ENCODE measurements around the gene TFEB.
"Not testable (repeated sequence)": the region's sequence is repeated elsewhere in the genome, so short reads cannot be mapped to it uniquely, and the experiment has no call there.

The TFEB gene

GRCh38 chr6:41735427-41736185 is at the start of gene TFEB:
TFEB (minus strand) TSS chr6:41735608; CDS start chr6:41691213, 44,395 bp downstream.
- peak; percentile 92 to 95 for DNase-seq

DNA sequence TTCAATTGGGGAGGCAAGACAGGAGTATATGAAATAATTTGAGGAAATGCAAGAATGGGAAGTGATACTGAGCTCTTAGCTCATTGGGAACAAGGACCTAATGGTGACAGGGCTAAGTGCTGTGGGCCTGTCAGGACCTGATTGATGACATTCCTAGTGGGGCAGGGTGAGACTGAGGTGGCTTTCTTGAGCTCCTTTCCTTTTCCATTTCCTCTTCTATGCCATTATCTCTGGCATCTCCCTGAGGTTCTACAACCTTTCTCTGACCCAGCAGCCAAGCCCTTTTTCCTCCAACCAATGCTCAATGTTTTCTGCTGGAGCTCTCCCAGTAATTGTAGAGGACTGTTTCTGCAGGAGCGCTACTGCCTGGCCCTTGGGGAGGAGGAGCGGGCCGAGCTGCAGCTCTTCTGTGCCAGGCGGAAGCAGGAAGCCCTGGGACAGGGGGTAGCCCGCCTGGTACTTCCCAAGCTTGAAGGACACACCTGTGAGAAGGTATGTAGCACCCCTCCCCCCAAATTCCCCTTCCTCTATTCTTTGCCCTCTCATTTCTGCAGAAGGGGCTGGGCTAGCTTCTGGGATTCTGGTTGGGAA is 49.3 kb upstream of the TFEB start:
- peak in 1 of 2 donors; percentile 9 for DNase-seq

DNA sequence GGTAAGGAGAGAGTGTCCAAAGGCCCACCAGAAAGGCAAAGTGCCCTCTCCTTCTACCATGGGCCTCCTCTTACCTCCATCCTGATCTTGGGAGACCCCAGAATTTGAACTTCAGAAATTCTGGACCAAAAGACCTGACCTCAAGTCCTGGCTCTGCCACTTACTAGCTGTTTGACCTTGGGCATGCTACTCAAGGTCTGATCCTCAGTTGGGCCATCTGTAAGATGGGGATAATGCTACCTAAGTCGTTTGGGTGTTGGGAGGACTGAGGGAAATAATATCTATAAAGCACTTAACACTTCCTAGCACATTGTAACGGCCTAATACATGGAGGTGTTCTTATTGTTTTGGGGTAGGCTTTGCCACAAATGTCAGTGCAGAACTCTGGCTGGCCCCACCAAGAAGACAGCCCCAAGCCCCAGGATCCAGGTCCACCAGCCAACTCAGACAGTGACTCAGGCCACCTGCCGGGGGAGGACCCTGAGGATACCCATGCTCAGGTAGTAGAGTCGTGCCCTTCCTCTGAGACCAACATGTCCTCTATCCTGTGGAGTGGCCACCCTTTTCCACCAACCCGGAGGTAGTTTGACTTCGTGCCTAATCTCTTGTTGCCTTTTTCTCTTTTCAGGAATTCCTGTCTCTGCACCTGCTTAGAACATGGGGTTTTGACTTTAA is 47.8 kb upstream of the TFEB start:
- no peak for DNase-seq

- DNase-seq: no peak
Observed at GRCh38 chr6:41781366-41781730, 45.9 kb upstream of the TFEB start.

- DNase-seq: no peak
Observed at GRCh38 chr6:41780551-41781365, 45.4 kb upstream of the TFEB start, which contains the start of gene PRICKLE4. PRICKLE4 (plus strand) TSS chr6:41780782; CDS start chr6:41783474, 2,692 bp downstream.

- DNase-seq: peak; percentile 97 to 99
Observed at GRCh38 chr6:41779788-41780550, 44.6 kb upstream of the TFEB start, which contains the start of gene FRS3. FRS3 (minus strand) TSS chr6:41779900; CDS start chr6:41776987, 2,913 bp downstream.

- DNase-seq: no peak
Observed at GRCh38 chr6:41779336-41779735, 43.9 kb upstream of the TFEB start.

DNA sequence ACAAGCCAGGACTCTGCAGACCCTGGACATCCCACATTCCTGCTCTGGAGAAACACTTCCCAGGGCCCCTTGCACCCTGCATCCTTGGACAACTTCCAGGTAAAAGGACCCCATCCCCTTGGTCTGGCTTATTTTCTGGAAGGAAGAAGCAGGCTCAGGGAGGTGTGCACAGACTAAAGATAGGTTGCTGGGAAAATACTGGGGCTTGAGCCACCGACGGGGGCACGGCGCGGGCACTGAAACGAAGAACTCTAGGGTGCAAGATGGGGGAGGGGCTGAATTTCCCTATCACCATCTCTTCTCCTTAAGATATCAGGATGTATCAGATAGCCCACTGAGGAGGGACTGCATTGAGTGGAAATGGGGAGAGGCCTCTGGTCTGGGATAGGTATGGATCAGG is 43.5 kb upstream of the TFEB start:
- DNase-seq: no peak

- DNase-seq: no peak
Observed at GRCh38 chr6:41777551-41778285, 42.3 kb upstream of the TFEB start.

DNA sequence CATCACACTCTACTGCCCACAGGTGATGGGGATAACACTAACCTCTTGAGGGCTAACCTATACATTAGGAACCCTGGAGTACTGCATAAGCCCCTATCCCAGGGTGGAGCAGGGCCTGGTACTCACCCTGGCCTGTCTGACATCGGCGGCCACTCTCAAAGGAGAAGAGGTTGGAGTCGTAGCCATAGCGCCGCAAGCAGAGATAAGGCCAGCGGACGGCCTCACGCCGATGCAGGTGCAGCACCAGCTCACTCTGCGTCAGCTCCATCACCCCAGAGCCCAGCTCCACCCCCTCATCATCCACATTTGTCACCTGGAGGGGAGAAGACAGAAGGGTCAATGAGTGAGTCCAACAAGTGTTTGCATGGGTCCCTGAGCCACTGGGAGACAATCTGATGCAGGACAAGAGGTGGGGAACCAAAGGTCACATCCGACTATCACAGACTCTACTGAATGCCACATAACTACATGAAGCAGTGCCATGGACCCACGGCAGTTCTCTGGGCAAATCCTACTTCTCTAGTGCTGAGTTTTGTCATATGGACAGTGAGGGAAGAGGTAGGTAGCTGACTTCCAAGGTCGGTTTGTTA is 40.0 kb upstream of the TFEB start:
- DNase-seq: no peak

DNA sequence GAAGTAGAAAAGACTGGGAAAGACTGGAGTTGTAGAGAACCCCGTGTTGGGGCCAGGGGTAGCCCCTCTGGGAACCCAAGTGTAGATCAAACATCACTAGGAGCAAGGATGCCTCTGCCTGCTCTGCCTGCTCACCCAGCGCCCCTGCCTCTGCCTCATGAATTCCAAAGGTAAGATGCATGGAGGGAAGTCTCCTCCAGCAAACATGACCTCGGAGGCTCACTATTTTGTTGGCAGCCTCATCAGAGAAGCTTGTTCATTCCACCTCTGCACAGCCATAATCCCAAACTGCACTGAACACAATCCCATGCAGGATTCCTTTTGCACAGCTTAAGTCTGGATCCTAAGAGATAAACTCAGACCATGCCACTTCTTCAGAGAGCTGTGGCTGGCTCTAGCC is 39.4 kb upstream of the TFEB start:
- DNase-seq: no peak

GRCh38 chr6:41771058-41771983 is 35.9 kb upstream of the TFEB start:
- no peak for DNase-seq

GRCh38 chr6:41770381-41771057 is 35.1 kb upstream of the TFEB start:
- no peak for DNase-seq

DNA sequence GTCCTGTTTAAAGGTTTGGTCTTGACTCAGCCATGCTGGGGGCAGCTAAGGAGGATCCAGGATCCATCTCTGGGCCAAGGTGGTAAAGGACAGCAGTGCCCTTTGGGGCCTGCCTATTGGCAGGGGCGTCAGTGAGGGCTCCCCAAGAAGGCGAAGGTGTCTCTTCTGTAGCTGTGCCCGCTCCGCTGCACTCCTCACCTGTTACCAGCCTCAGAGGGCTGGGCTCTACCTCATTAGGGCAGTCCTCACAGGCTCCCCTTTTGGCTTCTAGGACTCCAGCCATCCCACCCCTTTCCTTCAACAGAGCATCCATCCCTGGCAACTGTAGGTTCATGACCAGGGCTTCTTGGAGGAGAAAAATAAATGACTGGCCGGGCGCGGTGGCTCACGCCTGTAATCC is 34.0 kb upstream of the TFEB start:
- DNase-seq: no peak

DNA sequence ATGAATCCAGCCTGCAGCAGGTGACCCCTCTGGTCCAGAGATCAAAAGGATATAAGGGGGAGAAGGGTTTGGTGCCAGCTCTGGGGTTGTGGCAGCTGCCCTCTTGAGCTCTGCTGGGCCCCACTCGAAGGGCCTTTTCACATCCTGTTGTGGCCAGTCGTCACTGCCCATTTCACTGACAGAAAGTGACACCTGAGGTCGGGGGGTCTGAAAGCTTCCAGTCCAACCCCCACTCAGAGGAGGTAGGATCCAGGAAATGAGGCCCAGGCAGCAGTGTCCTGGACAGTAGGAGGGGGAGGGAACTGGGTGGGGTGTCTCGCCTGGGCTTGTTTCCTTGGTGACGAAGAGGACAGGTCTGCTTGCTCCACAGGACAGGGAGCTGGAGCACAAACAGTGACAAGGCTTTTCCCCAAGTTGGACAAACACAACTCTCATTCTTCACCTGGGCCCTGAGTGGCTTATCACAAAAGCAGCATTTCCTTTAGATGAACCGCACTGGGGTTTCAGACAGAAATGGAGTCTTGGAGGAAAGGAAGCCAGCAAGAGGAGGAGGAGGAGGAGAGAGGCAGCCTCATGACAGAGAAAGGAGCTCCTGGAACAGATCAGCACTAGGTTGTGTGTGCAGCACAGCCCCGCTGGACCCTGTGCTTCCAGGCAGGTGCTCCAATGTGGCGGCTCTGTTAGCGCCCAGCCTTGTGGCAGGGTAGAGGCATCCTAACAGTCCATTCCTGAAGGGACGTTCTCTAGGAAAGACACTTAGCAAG is 33.3 kb upstream of the TFEB start:
- DNase-seq: no peak

DNA sequence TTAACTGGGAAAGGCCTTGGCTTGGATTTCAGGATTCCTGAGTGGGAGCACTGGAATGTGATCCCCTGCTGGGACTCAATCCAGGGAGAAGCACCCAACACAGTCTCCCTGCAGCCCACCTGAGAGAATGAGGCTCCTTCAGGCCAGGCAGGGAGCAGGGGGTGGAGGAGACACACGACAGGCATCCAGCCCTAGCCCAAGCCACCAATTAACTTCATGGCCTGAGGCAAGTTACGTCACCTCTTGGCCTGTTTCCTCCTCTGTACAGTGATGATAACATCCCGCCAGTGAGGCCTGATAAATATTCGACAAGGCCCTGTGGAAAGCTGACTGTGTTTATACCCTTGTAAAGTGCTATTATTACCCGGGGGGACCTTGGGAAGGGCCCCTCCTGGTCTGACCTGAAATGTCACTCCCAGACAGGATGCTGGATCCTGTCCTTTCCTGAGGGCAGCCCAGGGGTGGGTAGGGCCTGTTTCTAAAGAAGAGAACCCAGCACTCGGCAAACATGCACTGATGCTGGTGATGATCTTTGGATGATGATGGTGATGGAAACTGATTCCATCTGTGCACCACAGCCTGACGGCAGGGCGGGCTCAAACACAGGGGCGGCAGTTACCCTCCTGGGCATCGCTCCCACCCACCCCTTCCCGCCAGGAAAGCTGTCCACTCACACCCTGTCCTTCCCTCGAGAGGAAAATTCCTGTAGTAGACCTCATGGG is 31.9 kb upstream of the TFEB start:
- no peak for DNase-seq

GRCh38 chr6:41766043-41766664 is 30.7 kb upstream of the TFEB start:
- not testable (repeated sequence) for DNase-seq

Data from CD4-positive, alpha-beta T cell treated with Interleukin-1 beta for 1 hour (primary cell).